Spinal cord (tissue), 10 donors: Measurements from ENCODE around the gene DIABLO. TPM values are rescaled to one million over a fixed set of nuclear protein-coding genes. Genes with fewer than 3 reads are reported as not detected.

Experiments used
- DNase-seq, 6 donors: peaks; one replicate each; pipeline versions ENCODE4 v3.0.0 to v3.0.0-alpha.2; 2013 to 2015; ENCODE audit warnings: low spot score in 6 of 6, low read depth in 4 of 6
- H3K27ac ChIP-seq: one replicate; pipeline ENCODE4 v1.5.1; 2013; ENCODE audit warnings: low read depth, low read length, control low read depth
- H3K27me3 ChIP-seq: one replicate; pipeline ENCODE4 v1.6.1; 2013; ENCODE audit warnings: low read length; ENCODE audit not compliant: control insufficient read depth, insufficient read depth
- H3K36me3 ChIP-seq: one replicate; pipeline ENCODE4 v1.6.1; 2013; ENCODE audit warnings: low read length; ENCODE audit not compliant: control insufficient read depth, insufficient read depth
- H3K4me1 ChIP-seq: one replicate; pipeline ENCODE4 v1.6.1; 2013; ENCODE audit warnings: low read length; ENCODE audit not compliant: control insufficient read depth, insufficient read depth
- H3K4me3 ChIP-seq: one replicate; pipeline ENCODE4 v1.5.1; 2013; ENCODE audit warnings: low read depth, low read length, control low read depth
- H3K9me3 ChIP-seq: one replicate; pipeline ENCODE4 v1.6.1; 2013; ENCODE audit warnings: low read length; ENCODE audit not compliant: control insufficient read depth, insufficient read depth
- WGBS: methylation state at CpG from one replicate; pipeline ENCODE4 v1.1.5; 2013; ENCODE audit warnings: missing lambda C conversion rate; ENCODE audit not compliant: insufficient coverage; 5-methylcytosine and 5-hydroxymethylcytosine counted together
- polyA plus RNA-seq, 2 donors: library from polyadenylated mRNA; unstranded; fragments of 120-200 nt; gene quantifications; one replicate each; pipeline ENCODE4 v1.2.1, GENCODE V29; 2013; ENCODE audit not compliant: insufficient read length in 2 of 2
- total RNA-seq, 2 donors: library from RNA; depleted of rRNA in 1 of 2; stranded (reverse); fragments of 120-200 nt in 1 of 2; fragments of >200 nt in 1 of 2; gene quantifications; one replicate each; pipeline versions ENCODE4 v1.2.3 to v1.2.4, GENCODE V29; 2013 to 2014
- donor health status: healthy.

The DIABLO gene
- total and polyA plus RNA-seq, 4 donors, result 54.9 to 74.9 (median 69.1) TPM

- WGBS, result 88% methylated on average over 4 of the region's 4 CpGs
- Histone ChIP-seq H3K27ac (no peak overlapping the region), H3K4me3 (no peak overlapping the region), H3K4me1 (no peaks in the 10 kb centered on the region), H3K9me3 (no peaks in the 10 kb centered on the region), H3K36me3 (peaks cover 2% of the 10 kb centered on the region), H3K27me3 (peaks cover under 1% of the 10 kb centered on the region)
- DNase-seq, result no peak
Observed at GRCh38 chr12:122195405-122195804, 30.4 kb downstream of the DIABLO start.

GRCh38 chr12:122194804-122195203 lies 31.0 kb downstream of the DIABLO start:
- no peaks in the 10 kb centered on the region for H3K27me3 ChIP-seq
- no peak overlapping the region for H3K27ac ChIP-seq
- peaks cover 3% of the 10 kb centered on the region for H3K36me3 ChIP-seq
- no peaks in the 10 kb centered on the region for H3K9me3 ChIP-seq
- DNase-seq, result no peak
- no peaks in the 10 kb centered on the region for H3K4me1 ChIP-seq
- H3K4me3 ChIP-seq, result no peak overlapping the region
- WGBS, result no CpG with 5 or more reads among the region's 1 CpG

- H3K4me1 ChIP-seq, result no peaks in the 10 kb centered on the region
- H3K27ac ChIP-seq, result no peak overlapping the region
- 84% methylated on average over 11 of the region's 11 CpGs for WGBS
- H3K36me3 ChIP-seq, result peaks cover 5% of the 10 kb centered on the region
- H3K4me3 ChIP-seq, result no peak overlapping the region
- H3K27me3 ChIP-seq, result no peaks in the 10 kb centered on the region
- no peaks in the 10 kb centered on the region for H3K9me3 ChIP-seq
- DNase-seq, result no peak
Observed at GRCh38 chr12:122192441-122192840, 33.4 kb downstream of the DIABLO start.

GRCh38 chr12:122190842-122191668 lies 34.8 kb downstream of the DIABLO start:
- DNase-seq, result peak in 2 of 6 donors; percentile 21 to 24
- H3K4me3 ChIP-seq, result no peak overlapping the region
- WGBS, result 58% methylated on average over 7 of the region's 18 CpGs
- no peak overlapping the region for H3K27ac ChIP-seq
- no peaks in the 10 kb centered on the region for H3K9me3 ChIP-seq
- no peaks in the 10 kb centered on the region for H3K4me1 ChIP-seq
- H3K27me3 ChIP-seq, result no peaks in the 10 kb centered on the region
- H3K36me3 ChIP-seq, result peaks cover 7% of the 10 kb centered on the region

- 88% methylated on average over 28 of the region's 34 CpGs for WGBS
- no peaks in the 10 kb centered on the region for H3K9me3 ChIP-seq
Observed at GRCh38 chr12:122189626-122190475, 36.0 kb downstream of the DIABLO start.

GRCh38 chr12:122187466-122187865 lies 38.4 kb downstream of the DIABLO start:
- WGBS, result 70% methylated on average over 9 of the region's 12 CpGs
- H3K4me1 ChIP-seq, result peaks cover 5% of the 10 kb centered on the region
- H3K27ac ChIP-seq, result no peak overlapping the region
- no peak for DNase-seq
- H3K36me3 ChIP-seq, result peaks cover 9% of the 10 kb centered on the region
- peaks cover 3% of the 10 kb centered on the region for H3K27me3 ChIP-seq
- no peaks in the 10 kb centered on the region for H3K9me3 ChIP-seq
- no peak overlapping the region for H3K4me3 ChIP-seq

More at GRCh38 chr12:122189626-122190475, 36.0 kb downstream of the DIABLO start:
- H3K4me3 ChIP-seq, result no peak overlapping the region
- no peak overlapping the region for H3K27ac ChIP-seq
- no peak for DNase-seq
- H3K27me3 ChIP-seq, result no peaks in the 10 kb centered on the region
- H3K36me3 ChIP-seq, result peaks cover 7% of the 10 kb centered on the region
- no peaks in the 10 kb centered on the region for H3K4me1 ChIP-seq

GRCh38 chr12:122185494-122186082 lies 40.3 kb downstream of the DIABLO start:
- H3K27ac ChIP-seq, result no peak overlapping the region
- peaks cover 3% of the 10 kb centered on the region for H3K27me3 ChIP-seq
- H3K4me1 ChIP-seq, result peaks cover 5% of the 10 kb centered on the region
- H3K4me3 ChIP-seq, result no peak overlapping the region
- H3K9me3 ChIP-seq, result no peaks in the 10 kb centered on the region
- DNase-seq, result no peak
- peaks cover 9% of the 10 kb centered on the region for H3K36me3 ChIP-seq
- 87% methylated on average over 8 of the region's 10 CpGs for WGBS

GRCh38 chr12:122185079-122185478 lies 40.8 kb downstream of the DIABLO start:
- H3K27ac ChIP-seq, result no peak overlapping the region
- 95% methylated on average over 4 of the region's 7 CpGs for WGBS
- DNase-seq, result no peak
- H3K4me1 ChIP-seq, result peaks cover 5% of the 10 kb centered on the region
- H3K9me3 ChIP-seq, result no peaks in the 10 kb centered on the region
- peaks cover 3% of the 10 kb centered on the region for H3K27me3 ChIP-seq
- peaks cover 7% of the 10 kb centered on the region for H3K36me3 ChIP-seq
- no peak overlapping the region for H3K4me3 ChIP-seq

- Histone ChIP-seq H3K4me1 (peaks cover 5% of the 10 kb centered on the region), H3K36me3 (peaks cover 6% of the 10 kb centered on the region), H3K9me3 (no peaks in the 10 kb centered on the region), H3K27ac (no peak overlapping the region), H3K27me3 (peaks cover 3% of the 10 kb centered on the region), H3K4me3 (no peak overlapping the region)
- WGBS, result 81% methylated on average over 8 of the region's 18 CpGs
- DNase-seq, result no peak
Observed at GRCh38 chr12:122184517-122184916, 41.3 kb downstream of the DIABLO start.
